GM19455 (cell line): Measurements from ENCODE around the gene ARL4C.
"Not testable (repeated sequence)": the region's sequence is repeated elsewhere in the genome, so short reads cannot be mapped to it uniquely, and the experiment has no call there.

Experiments used
- ATAC-seq: cut with Tn5 transposase; IDR thresholded peaks from one replicate; pipeline ENCODE4 v1.9.1; 2021; ENCODE audit not compliant: unreplicated experiment

The ARL4C gene

GRCh38 chr2:234478121-234478858 is 18.6 kb downstream of the ARL4C start:
- ATAC-seq, result no peak

- no peak for ATAC-seq
Measured at GRCh38 chr2:234476766-234477165, 20.1 kb downstream of the ARL4C start.

- ATAC-seq, result no peak
Measured at GRCh38 chr2:234474654-234475053, 22.2 kb downstream of the ARL4C start.

GRCh38 chr2:234472155-234472554 is 24.7 kb downstream of the ARL4C start:
- no peak for ATAC-seq

GRCh38 chr2:234469972-234470371 is 26.9 kb downstream of the ARL4C start:
- ATAC-seq, result no peak

GRCh38 chr2:234469251-234469845 is 27.5 kb downstream of the ARL4C start:
- no peak for ATAC-seq

GRCh38 chr2:234468503-234468902 is 28.4 kb downstream of the ARL4C start:
- ATAC-seq, result no peak

- ATAC-seq, result no peak
Measured at GRCh38 chr2:234467289-234467688, 29.6 kb downstream of the ARL4C start.

GRCh38 chr2:234464291-234464645 is 32.6 kb downstream of the ARL4C start:
- ATAC-seq, result no peak

GRCh38 chr2:234463626-234464290 is 33.1 kb downstream of the ARL4C start:
- no peak for ATAC-seq

GRCh38 chr2:234462218-234462992 is 34.5 kb downstream of the ARL4C start:
- no peak for ATAC-seq

- ATAC-seq, result no peak
Measured at GRCh38 chr2:234459401-234460009, 37.4 kb downstream of the ARL4C start.

GRCh38 chr2:234458466-234458865 is 38.4 kb downstream of the ARL4C start:
- no peak for ATAC-seq

GRCh38 chr2:234457421-234457820 is 39.5 kb downstream of the ARL4C start:
- ATAC-seq, result no peak

- not testable (repeated sequence) for ATAC-seq
Measured at GRCh38 chr2:234455246-234455645, 41.6 kb downstream of the ARL4C start.

- ATAC-seq, result no peak
Measured at GRCh38 chr2:234454433-234454832, 42.4 kb downstream of the ARL4C start.

GRCh38 chr2:234453216-234453615 is 43.7 kb downstream of the ARL4C start:
- ATAC-seq, result no peak

GRCh38 chr2:234451852-234452625 is 44.8 kb downstream of the ARL4C start:
- ATAC-seq, result no peak

- ATAC-seq, result no peak
Measured at GRCh38 chr2:234451242-234451641, 45.6 kb downstream of the ARL4C start.

GRCh38 chr2:234450431-234451124 is 46.3 kb downstream of the ARL4C start:
- no peak for ATAC-seq
